NK-92 (cell line): ENCODE data around the gene GALNS.

Experiments used
- DNase-seq: peaks from one replicate; lab custom pipeline; 2025; ENCODE audit not compliant: unreplicated experiment; lab: John Stamatoyannopoulos, UW

GALNS gene

DNA sequence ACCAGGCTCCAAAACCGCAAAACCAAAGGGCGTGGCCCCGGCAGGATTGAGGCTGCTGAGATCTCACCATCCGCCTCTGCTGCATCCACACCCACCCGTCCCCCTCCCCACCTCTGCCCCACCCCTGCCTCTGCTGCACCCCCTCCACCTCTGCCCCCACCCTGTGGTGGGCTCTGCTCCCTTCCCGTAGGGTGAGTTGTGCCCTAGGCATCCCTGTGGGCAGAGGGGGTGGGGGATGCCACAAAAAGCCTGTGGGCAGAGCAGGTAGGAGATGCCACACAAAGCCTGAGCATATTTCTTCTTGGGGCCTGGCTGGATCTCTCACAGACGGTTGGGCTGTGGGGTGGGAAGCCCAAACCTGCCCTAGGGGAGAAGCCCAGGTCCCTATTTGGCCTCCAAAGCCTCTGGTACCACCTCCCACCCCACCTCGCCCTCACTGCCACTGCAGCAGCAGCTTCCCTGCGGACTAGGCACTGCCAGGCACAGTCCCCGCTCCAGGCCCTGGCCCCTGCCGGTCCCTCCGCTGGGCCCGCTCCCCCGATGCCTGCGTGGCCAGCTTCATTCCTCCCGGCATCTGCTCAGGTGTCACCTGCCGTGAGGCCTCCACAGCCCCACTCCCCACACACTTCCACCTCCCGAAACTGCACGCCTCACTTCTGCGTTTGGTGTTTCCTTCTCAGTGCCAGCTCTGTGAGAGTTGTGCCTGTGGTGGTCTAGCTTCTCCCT, 21.0 kb upstream of the GALNS start:
- DNase-seq: no peak

DNA sequence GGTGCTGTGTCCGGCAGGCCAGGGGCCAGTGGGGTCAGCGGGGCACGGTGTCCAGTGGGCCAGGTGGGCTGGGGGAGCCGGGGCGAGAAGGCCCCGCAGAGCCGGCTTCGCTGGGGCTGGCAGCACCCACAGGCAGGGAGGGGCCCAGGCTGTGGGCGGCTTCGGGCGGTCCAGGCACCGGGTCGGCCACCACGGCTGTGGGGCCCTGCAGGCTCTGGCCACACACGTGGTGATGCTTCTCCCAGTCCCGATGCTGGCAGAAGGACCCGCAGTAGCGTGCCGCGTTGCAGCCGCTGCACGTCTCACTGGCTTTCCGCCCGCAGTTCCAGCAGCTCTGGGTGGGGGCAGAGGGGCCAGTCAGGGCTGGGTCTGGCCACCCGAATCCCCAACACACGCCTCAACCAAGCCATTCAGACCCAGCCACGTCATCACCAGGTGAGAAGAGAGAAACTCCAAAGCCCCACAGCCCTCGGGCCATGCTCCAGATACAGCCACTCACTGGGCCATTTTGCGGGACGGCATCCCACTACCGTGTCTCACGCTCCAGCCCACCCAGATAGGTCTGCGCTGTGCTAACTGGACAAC, 20.3 kb upstream of the GALNS start:
- no peak for DNase-seq

- DNase-seq: no peak
These were observed 19.0 kb upstream of the GALNS start for GRCh38 chr16:88875703-88876234.

DNA sequence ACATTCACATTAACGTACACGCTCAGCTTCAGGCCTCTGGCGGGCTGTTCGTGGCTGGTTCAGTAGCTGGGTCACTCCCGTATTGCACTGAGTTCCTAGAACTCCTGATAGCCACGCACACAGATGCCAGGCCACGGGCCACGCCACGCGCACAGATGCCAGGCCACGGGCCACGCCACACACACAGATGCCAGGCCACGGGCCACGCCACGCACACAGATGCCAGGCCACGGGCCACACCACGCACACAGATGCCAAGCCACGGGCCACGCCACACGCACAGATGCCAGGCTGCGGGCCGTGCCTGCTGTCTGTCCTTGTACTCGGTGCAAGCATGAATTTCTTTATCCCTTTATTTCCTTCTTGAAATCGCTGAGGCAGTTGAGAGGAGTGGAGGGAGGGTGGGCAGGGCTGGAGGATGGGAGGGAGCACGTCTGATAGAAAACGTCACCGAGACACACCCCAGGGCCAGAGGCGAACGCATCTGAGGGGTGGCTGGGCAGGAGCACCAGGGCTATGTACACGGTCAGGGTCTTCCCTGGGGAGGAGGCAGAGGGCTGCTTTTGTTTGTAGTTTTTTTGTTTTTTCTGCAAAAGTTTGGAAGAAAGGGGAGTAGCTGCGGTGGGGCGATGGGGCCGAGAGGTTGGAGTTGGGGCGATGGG, 18.3 kb upstream of the GALNS start:
- DNase-seq: no peak

GRCh38 chr16:88872650-88873331, 16.0 kb upstream of the GALNS start:
- DNase-seq: no peak

- no peak for DNase-seq
These were observed 15.1 kb upstream of the GALNS start for GRCh38 chr16:88871730-88872416.

DNA sequence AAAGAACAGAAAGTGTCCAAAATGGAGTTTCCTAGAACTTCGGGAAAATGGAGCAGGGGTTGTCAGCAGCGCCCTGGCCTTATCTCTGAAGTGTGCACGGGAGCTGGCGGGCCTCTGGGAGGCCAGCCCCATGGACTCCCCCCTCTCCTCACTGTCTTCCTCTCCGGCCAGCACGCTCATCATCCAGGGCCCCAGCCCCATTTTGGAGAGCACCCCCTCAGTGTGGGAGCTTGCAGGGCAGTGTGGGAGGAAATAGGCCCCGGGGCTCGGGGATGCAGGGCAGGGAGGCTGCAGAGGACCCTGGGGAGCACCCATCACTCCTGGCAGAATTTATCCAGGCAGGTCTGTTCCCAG, 14.6 kb upstream of the GALNS start:
- no peak for DNase-seq

DNA sequence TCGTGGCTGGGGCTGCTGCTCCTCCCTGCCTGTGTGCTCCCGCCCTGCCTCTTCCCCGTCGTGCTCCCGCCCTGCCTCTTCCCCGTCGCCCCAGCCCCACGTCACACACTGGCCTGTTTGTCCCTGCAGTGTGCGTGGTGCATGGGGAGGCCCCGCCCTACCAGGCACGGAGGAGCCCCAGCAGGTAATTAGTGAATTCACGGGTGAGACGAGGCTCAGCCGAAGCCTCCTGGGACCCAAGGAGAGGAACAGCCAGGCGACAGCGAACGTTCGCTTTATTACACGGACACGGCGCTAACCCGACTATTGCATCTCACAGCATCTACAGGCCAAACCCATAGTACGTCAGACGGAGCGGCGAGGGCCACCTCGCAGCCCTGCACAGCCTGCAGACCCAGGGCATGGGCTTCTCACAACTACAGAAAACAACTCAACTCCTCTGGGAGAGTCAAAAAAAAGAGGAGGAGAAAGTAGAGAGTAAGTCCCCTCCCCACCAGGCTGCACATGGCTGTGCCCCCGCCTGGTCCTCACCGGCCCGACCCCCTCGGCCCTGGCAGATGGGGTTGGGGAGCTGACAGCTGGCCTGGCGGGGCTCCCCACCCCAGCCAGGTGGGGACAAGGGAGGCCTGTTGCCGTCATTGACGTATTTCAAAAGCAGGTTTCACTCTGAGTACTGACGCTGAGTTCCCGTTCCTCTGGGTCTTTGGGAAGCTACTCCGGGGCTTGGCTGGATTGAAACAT, 14.0 kb upstream of the GALNS start:
- DNase-seq: no peak

GRCh38 chr16:88869673-88869980, 12.9 kb upstream of the GALNS start:
- DNase-seq: no peak

GRCh38 chr16:88868974-88869672, 12.4 kb upstream of the GALNS start:
- DNase-seq: no peak

DNA sequence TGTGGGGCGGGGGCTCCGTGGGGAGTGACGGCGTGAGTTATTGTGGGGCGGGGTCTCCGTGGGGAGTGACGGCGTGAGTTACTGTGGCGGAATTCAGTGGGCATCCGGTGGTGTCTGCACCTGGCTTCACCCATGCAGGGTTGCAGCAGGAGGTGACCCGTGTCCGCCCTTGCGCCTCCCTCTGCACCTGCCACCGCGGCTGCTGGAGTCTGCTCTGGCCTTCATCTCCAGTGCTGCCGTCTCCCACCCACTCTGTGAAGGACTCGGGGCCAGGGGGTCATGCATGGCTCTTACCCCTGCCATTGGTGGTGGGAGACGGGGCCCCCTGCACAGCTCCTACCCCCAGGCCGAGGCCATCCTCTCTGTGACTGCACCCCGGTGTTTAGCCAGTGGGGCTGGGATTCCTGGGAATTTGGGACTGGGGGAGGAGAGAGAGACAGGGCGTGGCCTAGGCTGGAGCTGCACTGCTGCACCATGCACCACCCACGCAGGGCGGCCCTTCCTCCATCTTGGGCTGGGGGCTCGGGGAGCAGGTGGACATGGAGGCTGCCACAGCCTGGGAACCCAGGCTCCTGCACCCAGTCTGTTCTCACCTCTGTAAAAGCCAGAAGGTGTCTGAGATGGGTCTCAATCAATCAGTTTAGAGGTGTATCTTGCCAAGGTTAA, 11.0 kb upstream of the GALNS start:
- DNase-seq: no peak

- DNase-seq: no peak
These were observed 9.6 kb upstream of the GALNS start, which contains the start of gene PABPN1L for GRCh38 chr16:88866151-88866920. PABPN1L (minus strand) TSS chr16:88866660; CDS start chr16:88866606, 54 bp downstream.

- DNase-seq: no peak
These were observed 9.0 kb upstream of the GALNS start for GRCh38 chr16:88865742-88866141.

DNA sequence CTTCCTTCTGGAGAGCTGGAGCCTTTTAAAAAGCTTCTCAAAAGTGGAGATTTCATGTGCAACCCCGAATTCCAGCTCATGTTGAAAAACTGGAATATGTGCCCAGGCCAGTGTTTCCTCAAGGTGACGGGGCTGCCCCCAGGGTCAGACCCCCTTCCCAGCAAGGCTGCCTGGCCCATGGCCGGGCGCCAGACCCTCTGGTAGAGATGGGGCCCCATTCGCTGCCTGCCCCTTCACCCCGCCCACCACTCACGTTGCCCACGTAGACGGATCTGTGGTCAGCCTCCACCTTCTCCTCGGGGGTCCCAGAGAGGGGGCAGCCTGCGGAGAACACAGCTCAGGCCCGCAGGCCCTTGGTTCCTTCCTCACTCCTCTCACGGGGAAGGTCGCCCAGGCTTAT, 8.6 kb upstream of the GALNS start:
- DNase-seq: no peak

GRCh38 chr16:88864521-88864920, 7.8 kb upstream of the GALNS start:
- DNase-seq: no peak

- no peak for DNase-seq
These were observed 7.4 kb upstream of the GALNS start for GRCh38 chr16:88864099-88864498.

DNA sequence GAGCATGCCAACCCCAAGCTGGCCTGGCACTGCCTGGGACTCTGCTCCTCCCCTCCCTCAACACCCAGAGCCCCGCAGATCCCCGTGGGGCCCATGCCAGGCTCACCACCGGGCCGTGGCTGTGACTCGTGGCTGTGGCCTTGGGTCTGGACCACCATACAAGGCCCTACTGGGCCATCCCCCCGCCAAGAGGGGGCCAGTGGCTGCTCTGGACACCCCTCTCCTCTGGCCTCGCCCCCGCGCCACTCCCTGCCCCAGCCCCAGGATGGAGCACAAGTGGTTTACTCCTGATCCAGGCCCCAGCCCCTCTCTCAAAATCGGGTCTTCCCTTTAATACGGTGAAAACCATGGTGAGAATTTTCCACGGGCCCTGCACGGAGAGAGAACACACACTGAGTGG, 6.7 kb upstream of the GALNS start:
- no peak for DNase-seq

- no peak for DNase-seq
These were observed 6.2 kb upstream of the GALNS start for GRCh38 chr16:88862968-88863367.

DNA sequence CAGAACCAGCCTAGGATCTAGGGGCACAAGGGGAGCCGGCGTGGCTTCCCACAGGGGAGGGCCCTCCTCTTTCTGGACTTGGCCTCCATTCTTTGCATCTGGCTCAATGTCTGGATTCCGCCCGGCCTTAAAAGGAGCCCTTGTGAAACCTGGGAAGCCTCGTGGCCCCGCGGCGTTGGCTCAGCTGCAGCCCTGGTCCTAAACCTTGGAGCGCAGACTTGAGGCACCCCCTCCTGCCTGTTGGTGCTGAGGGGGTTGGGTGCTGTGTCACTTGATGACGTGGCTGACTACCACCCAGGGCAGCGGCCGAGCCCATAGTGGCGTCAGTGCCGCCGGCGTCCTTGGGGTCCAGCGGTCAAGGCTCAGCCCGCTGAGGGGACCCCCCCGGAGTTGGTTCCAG, 4.6 kb upstream of the GALNS start:
- DNase-seq: no peak
